Astrocyte (in vitro differentiated cells and primary cell): ENCODE measurements around the gene ETV6. TPM values are rescaled to one million over a fixed set of nuclear protein-coding genes. Genes with fewer than 3 reads are reported as not detected.

Experiments
- DNase-seq: peaks from one replicate; pipeline ENCODE4 v3.0.0-alpha.2; 2010; ENCODE audit warnings: low read depth
- FAIRE-seq: peaks from 2 replicates; lab custom pipeline; 2011; peaks lifted over from hg19 to GRCh38; lab: Jason Lieb, UNC
- H2AFZ ChIP-seq: 2 replicates; pipeline ENCODE4 v1.6.0; 2012; ENCODE audit warnings: low read depth, low read length, inconsistent platforms
- H3K27ac ChIP-seq: 2 replicates; pipeline ENCODE4 v1.5.1; 2011; ENCODE audit warnings: low read depth, low read length, inconsistent platforms
- H3K27me3 ChIP-seq: 2 replicates; pipeline ENCODE4 v1.6.0; 2011; ENCODE audit warnings: low read length, inconsistent platforms; ENCODE audit not compliant: insufficient read depth
- H3K36me3 ChIP-seq: 2 replicates; pipeline ENCODE4 v1.5.1; 2011; ENCODE audit warnings: low read length, inconsistent platforms; ENCODE audit not compliant: insufficient read depth
- H3K4me1 ChIP-seq: 2 replicates; pipeline ENCODE4 v1.5.1; 2011; ENCODE audit warnings: low read length, inconsistent platforms; ENCODE audit not compliant: insufficient read depth
- H3K4me2 ChIP-seq: 2 replicates; pipeline ENCODE4 v1.6.0; 2012; ENCODE audit warnings: low read length, inconsistent platforms
- H3K4me3 ChIP-seq: 2 replicates; pipeline ENCODE4 v1.5.1; 2011; ENCODE audit warnings: low read depth, mild to moderate bottlenecking, low read length, inconsistent platforms; ENCODE audit not compliant: insufficient read depth
- H3K79me2 ChIP-seq: 2 replicates; pipeline ENCODE4 v1.6.0; 2012; ENCODE audit warnings: mild to moderate bottlenecking, low read length, inconsistent platforms; ENCODE audit not compliant: insufficient read depth
- H3K9ac ChIP-seq: 2 replicates; pipeline ENCODE4 v1.6.0; 2012; ENCODE audit warnings: mild to moderate bottlenecking, low read length, inconsistent platforms
- H3K9me3 ChIP-seq: 2 replicates; pipeline ENCODE4 v1.5.1; 2012; ENCODE audit warnings: low read depth, mild to moderate bottlenecking, low read length, inconsistent platforms; ENCODE audit not compliant: insufficient read depth
- H4K20me1 ChIP-seq: 2 replicates; pipeline ENCODE4 v1.6.0; 2012; ENCODE audit warnings: low read length, inconsistent platforms; ENCODE audit not compliant: insufficient read depth
- H3K27ac Mint-ChIP-seq: one replicate; pipeline ENCODE4 v1.8.0; 2021; ENCODE audit warnings: mild to moderate bottlenecking, mixed read lengths; ENCODE audit not compliant: unreplicated experiment
- H3K27me3 Mint-ChIP-seq: one replicate; pipeline ENCODE4 v1.8.0; 2021; ENCODE audit warnings: low read depth, mixed read lengths; ENCODE audit not compliant: unreplicated experiment
- H3K36me3 Mint-ChIP-seq: one replicate; pipeline ENCODE4 v1.8.0; 2021; ENCODE audit warnings: low read depth, mixed read lengths; ENCODE audit not compliant: unreplicated experiment
- H3K4me1 Mint-ChIP-seq: one replicate; pipeline ENCODE4 v1.8.0; 2021; ENCODE audit warnings: low read depth, mixed read lengths; ENCODE audit not compliant: unreplicated experiment
- H3K4me3 Mint-ChIP-seq: one replicate; pipeline ENCODE4 v1.8.0; 2021; ENCODE audit warnings: mild to moderate bottlenecking, moderate library complexity, mixed read lengths; ENCODE audit not compliant: unreplicated experiment
- H3K9me3 Mint-ChIP-seq: one replicate; pipeline ENCODE4 v1.8.0; 2021; ENCODE audit warnings: mild to moderate bottlenecking, mixed read lengths; ENCODE audit not compliant: unreplicated experiment
- EZH2 ChIP-seq: IDR thresholded peaks from 2 replicates; pipeline ENCODE4 v1.6.1; 2012; ENCODE audit warnings: mild to moderate bottlenecking, low read length, inconsistent platforms; ENCODE audit not compliant: insufficient read depth
- total RNA-seq: library from RNA; stranded (reverse); gene quantifications from 2 replicates; pipeline ENCODE4 v1.2.1, GENCODE V29; 2021
- TF ChIP-seq, protein P1 (sequence below): IDR thresholded peaks from 2 replicates; pipeline ENCODE4 v1.5.1; 2011; ENCODE audit warnings: low read depth, mild to moderate bottlenecking, inconsistent platforms, low read length, moderate library complexity; ENCODE audit not compliant: insufficient read depth

The ETV6 gene
- total RNA-seq, 1 donor from 2014 or later, result 41.2 TPM

DNA sequence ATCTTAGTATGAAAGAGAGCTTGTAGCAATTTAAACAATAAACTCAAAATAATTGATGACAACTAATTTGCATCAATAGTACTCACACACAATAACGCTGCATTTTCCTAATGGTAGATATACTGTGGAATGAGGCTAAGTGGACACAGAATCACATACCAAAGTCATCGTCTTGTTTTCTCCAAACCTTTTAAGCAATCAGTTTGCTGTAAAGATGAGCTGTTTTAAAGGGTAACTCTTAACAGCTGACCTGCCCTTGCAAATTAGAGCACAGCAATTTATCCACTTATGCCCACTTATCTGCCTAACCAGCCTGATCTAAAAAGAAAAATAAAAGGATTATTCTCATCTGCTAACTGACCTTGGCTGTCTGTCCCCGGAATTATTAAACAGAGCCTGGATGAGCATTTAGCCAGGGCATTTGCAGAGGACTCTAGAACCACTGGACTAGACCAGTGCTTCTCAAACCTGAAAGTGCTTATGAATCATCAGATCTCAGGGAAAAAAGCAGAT is 247.0 kb downstream of the ETV6 start:
- Histone ChIP-seq H2AFZ (no peak overlapping the region), H3K4me1 (no peaks in the 10 kb centered on the region), H3K9ac (no peak overlapping the region), H3K4me3 (no peak overlapping the region), H3K9me3 (no peaks in the 10 kb centered on the region), H3K27ac (no peak overlapping the region), H4K20me1 (no peaks in the 10 kb centered on the region), H3K79me2 (no peaks in the 10 kb centered on the region), H3K4me2 (no peak overlapping the region), H3K27me3 (no peaks in the 10 kb centered on the region), H3K36me3 (peaks cover 20% of the 10 kb centered on the region)
- Mint-ChIP-seq H3K4me1 (peaks cover 6% of the 10 kb centered on the region), H3K36me3 (peaks cover 13% of the 10 kb centered on the region), H3K9me3 (peaks cover 5% of the 10 kb centered on the region), H3K4me3 (no peak overlapping the region), H3K27me3 (no peaks in the 10 kb centered on the region), H3K27ac (no peak overlapping the region)
- FAIRE-seq, result no peak
- TF ChIP-seq EZH2, result no peak
- TF ChIP-seq, protein P1, sequence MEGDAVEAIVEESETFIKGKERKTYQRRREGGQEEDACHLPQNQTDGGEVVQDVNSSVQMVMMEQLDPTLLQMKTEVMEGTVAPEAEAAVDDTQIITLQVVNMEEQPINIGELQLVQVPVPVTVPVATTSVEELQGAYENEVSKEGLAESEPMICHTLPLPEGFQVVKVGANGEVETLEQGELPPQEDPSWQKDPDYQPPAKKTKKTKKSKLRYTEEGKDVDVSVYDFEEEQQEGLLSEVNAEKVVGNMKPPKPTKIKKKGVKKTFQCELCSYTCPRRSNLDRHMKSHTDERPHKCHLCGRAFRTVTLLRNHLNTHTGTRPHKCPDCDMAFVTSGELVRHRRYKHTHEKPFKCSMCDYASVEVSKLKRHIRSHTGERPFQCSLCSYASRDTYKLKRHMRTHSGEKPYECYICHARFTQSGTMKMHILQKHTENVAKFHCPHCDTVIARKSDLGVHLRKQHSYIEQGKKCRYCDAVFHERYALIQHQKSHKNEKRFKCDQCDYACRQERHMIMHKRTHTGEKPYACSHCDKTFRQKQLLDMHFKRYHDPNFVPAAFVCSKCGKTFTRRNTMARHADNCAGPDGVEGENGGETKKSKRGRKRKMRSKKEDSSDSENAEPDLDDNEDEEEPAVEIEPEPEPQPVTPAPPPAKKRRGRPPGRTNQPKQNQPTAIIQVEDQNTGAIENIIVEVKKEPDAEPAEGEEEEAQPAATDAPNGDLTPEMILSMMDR, result no peak
- no peak for DNase-seq

DNA sequence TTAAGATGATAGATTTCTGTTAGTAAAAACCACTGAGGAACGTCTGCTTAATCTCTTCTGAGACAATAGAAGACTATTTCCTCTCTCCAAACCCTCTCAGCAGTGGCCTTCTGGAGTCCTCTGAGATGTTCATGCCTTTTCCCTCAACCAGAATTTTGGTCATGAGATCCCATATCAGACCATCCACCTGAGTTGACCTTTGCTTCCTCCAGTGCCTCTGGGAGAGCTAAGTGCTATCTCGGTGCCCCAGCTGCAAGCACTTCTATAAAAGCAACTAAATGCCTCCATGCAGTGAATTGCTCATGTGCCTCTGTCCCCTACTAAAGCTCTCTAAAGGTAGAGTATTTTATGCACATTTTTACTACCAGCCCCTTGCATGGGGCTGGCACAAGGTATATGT is 248.4 kb downstream of the ETV6 start:
- no peak for TF ChIP-seq EZH2
- TF ChIP-seq, protein P1, result no peak
- Mint-ChIP-seq H3K27ac (no peak overlapping the region), H3K9me3 (peaks cover 5% of the 10 kb centered on the region), H3K4me3 (no peak overlapping the region), H3K27me3 (no peaks in the 10 kb centered on the region), H3K36me3 (peaks cover 11% of the 10 kb centered on the region), H3K4me1 (peaks cover 6% of the 10 kb centered on the region)
- Histone ChIP-seq H4K20me1 (no peaks in the 10 kb centered on the region), H2AFZ (no peak overlapping the region), H3K4me3 (no peak overlapping the region), H3K36me3 (peaks cover 15% of the 10 kb centered on the region), H3K27ac (no peak overlapping the region), H3K4me1 (no peaks in the 10 kb centered on the region), H3K9me3 (no peaks in the 10 kb centered on the region), H3K27me3 (no peaks in the 10 kb centered on the region), H3K79me2 (no peaks in the 10 kb centered on the region), H3K9ac (no peak overlapping the region), H3K4me2 (no peak overlapping the region)
- FAIRE-seq, result no peak
- DNase-seq, result no peak

DNA sequence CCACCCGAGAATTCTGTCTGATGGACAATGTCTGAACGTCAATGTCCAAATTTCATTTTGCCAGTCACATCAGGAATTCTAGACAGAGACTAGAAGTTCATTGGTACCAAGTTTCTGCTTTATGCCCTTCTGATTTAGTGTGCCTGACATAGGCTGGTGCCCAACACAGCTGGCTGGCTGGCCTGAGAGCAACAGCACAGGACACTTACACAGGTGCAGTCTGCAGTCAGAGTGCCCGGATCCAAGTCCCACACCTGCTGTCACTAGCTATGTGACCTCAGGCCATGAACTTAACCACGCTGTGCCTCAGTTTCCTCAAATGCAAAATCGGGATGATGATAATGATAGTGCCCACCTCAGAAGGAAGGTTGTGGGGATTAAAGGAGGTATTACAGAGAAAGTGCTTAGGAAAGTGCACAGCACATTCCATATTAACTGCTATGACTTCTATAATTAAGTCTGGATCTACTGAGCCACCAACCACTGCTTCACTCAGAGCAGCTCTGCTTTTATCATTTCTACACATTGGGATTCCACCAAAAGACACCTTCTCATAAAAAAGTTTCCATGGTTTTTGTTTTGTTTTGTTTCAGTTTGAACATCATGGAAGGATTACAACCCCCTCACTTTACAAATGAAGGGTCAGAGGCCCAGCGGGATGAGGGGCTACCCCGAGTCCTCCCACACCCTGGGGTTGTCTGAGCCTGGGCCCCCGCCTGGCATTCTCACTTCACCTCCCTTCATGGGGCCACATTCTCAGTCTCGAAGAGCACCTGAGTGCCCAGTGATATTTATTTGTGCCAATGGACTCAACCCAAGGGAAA is 252.4 kb downstream of the ETV6 start:
- no peak overlapping the region for H3K27ac ChIP-seq
- H3K9me3 Mint-ChIP-seq, result peaks cover 5% of the 10 kb centered on the region
- no peaks in the 10 kb centered on the region for H3K36me3 ChIP-seq
- H3K4me3 Mint-ChIP-seq, result no peak overlapping the region
- no peak overlapping the region for H3K4me3 ChIP-seq
- H3K79me2 ChIP-seq, result no peaks in the 10 kb centered on the region
- no peaks in the 10 kb centered on the region for H4K20me1 ChIP-seq
- peaks cover 6% of the 10 kb centered on the region for H3K4me1 ChIP-seq
- DNase-seq (no peak), FAIRE-seq (no peak)
- no peak overlapping the region for H3K27ac Mint-ChIP-seq
- H3K36me3 Mint-ChIP-seq, result peaks cover 4% of the 10 kb centered on the region
- peaks cover 15% of the 10 kb centered on the region for H3K4me1 Mint-ChIP-seq
- H3K9me3 ChIP-seq, result no peaks in the 10 kb centered on the region
- H3K4me2 ChIP-seq, result no peak overlapping the region
- no peak overlapping the region for H2AFZ ChIP-seq
- peaks cover 2% of the 10 kb centered on the region for H3K27me3 Mint-ChIP-seq
- TF ChIP-seq, protein P1, result no peak
- no peak for TF ChIP-seq EZH2
- no peak overlapping the region for H3K9ac ChIP-seq
- H3K27me3 ChIP-seq, result no peaks in the 10 kb centered on the region
